Activated CD4-positive, CD25-positive, alpha-beta regulatory T cell treated with anti-CD3 and anti-CD28 coated beads, Interleukin-2, amount 50 U/mL, for 24 hours (primary cell): ENCODE measurements around the gene BBC3.
"Not testable (repeated sequence)": the region's sequence is repeated elsewhere in the genome, so short reads cannot be mapped to it uniquely, and the experiment has no call there.

Experiments
- ATAC-seq, 2 donors: fragments of 150-1000 bp; cut with Tn5 transposase; one replicate each; pipeline ENCODE4 v1.10.0; 2021; ENCODE audit warnings: mild to moderate bottlenecking in 1 of 2, moderate library complexity in 1 of 2

Gene BBC3

GRCh38 chr19:47257411-47258169, 26.6 kb upstream of the BBC3 start:
- no peak for ATAC-seq

- peak; percentile 82 to 83 for ATAC-seq
Observed at GRCh38 chr19:47256693-47257410, 25.9 kb upstream of the BBC3 start.

- peak; percentile 75 to 77 for ATAC-seq
Observed at GRCh38 chr19:47255879-47256692, 25.1 kb upstream of the BBC3 start, which contains the start of gene CCDC9. TSS of gene CCDC9 (plus strand) at chr19:47256525. CDS start at chr19:47258401, 1,876 bp downstream.

GRCh38 chr19:47253970-47254369, 23.0 kb upstream of the BBC3 start:
- no peak for ATAC-seq

- no peak for ATAC-seq
Observed at GRCh38 chr19:47253467-47253881, 22.5 kb upstream of the BBC3 start.

GRCh38 chr19:47253016-47253415, 22.0 kb upstream of the BBC3 start:
- ATAC-seq = not testable (repeated sequence)

- ATAC-seq = no peak
Observed at GRCh38 chr19:47247308-47247990, 16.4 kb upstream of the BBC3 start.

GRCh38 chr19:47243776-47244547, 13.0 kb upstream of the BBC3 start:
- peak; percentile 82 to 84 for ATAC-seq

GRCh38 chr19:47243364-47243775, 12.4 kb upstream of the BBC3 start:
- ATAC-seq = peak in 1 of 2 donors; percentile 3

GRCh38 chr19:47241919-47242577, 11.0 kb upstream of the BBC3 start:
- ATAC-seq = no peak

- peak; percentile 46 to 58 for ATAC-seq
Observed at GRCh38 chr19:47240996-47241918, 10.3 kb upstream of the BBC3 start.

- ATAC-seq = no peak
Observed at GRCh38 chr19:47240556-47240955, 9.6 kb upstream of the BBC3 start.

- peak; percentile 2 to 4 for ATAC-seq
Observed at GRCh38 chr19:47239610-47240296, 8.8 kb upstream of the BBC3 start.

GRCh38 chr19:47239152-47239551, 8.2 kb upstream of the BBC3 start:
- ATAC-seq = no peak

- no peak for ATAC-seq
Observed at GRCh38 chr19:47236072-47236675, 5.2 kb upstream of the BBC3 start.

- ATAC-seq = no peak
Observed at GRCh38 chr19:47232422-47233211, 1.6 kb upstream of the BBC3 start.

GRCh38 chr19:47231215-47232054, 436 bp upstream of the BBC3 start:
- peak; percentile 70 to 72 for ATAC-seq
